ENCODE measurements around the gene ZIC4.

Gene ZIC4

GRCh38 chr3:147355084-147355752 lies 51.1 kb downstream of the ZIC4 start:
- TF ChIP-seq RARB (CRISPR knock-in tag; IDR thresholded peaks at IDR 0.05) (no peak), CSDC2 (CRISPR knock-in tag; IDR thresholded peaks at IDR 0.05) (no peak), SNAI2 (CRISPR knock-in tag; IDR thresholded peaks at IDR 0.05) (no peak), CREB5 (CRISPR knock-in tag; IDR thresholded peaks at IDR 0.05; ENCODE audit: low read depth) (no peak), GLIS3 (CRISPR knock-in tag; IDR thresholded peaks at IDR 0.05) (no peak), ZC3H10 (CRISPR knock-in tag; IDR thresholded peaks at IDR 0.05) (no peak), PPARA (CRISPR knock-in tag; IDR thresholded peaks at IDR 0.05; ENCODE audit: borderline replicate concordance) (no peak), ZNF565 (CRISPR knock-in tag; conservative IDR thresholded peaks at IDR 0.05; ENCODE audit: low read depth) (no peak), ARNTL (CRISPR knock-in tag; IDR thresholded peaks at IDR 0.05; ENCODE audit: borderline replicate concordance, low read depth) (no peak), TSHZ2 (CRISPR knock-in tag; IDR thresholded peaks at IDR 0.05) (no peak), TOX (CRISPR knock-in tag; IDR thresholded peaks at IDR 0.05; ENCODE audit: borderline replicate concordance) (no peak), ISL1 (CRISPR knock-in tag; IDR thresholded peaks at IDR 0.05) (no peak), ZNF8 (CRISPR knock-in tag; IDR thresholded peaks at IDR 0.05) (no peak), ZFP3 (CRISPR knock-in tag; IDR thresholded peaks at IDR 0.05) (no peak), POU6F1 (CRISPR knock-in tag; IDR thresholded peaks at IDR 0.05; ENCODE audit: borderline replicate concordance, low read depth) (no peak)
- no peak for ATAC-seq

GRCh38 chr3:147354623-147355022 lies 51.7 kb downstream of the ZIC4 start:
- TF ChIP-seq ZC3H10 (CRISPR knock-in tag; IDR thresholded peaks at IDR 0.05), result no peak
- no peak for TF ChIP-seq TSHZ2 (CRISPR knock-in tag; IDR thresholded peaks at IDR 0.05)
- no peak for TF ChIP-seq ZNF70 (CRISPR knock-in tag; IDR thresholded peaks at IDR 0.05)
- TF ChIP-seq BACH2 (CRISPR knock-in tag; IDR thresholded peaks at IDR 0.05; ENCODE audit: borderline replicate concordance), result no peak
- no peak for ATAC-seq

- no peak for ATAC-seq
- no peak for TF ChIP-seq TCF4 (CRISPR knock-in tag; IDR thresholded peaks at IDR 0.05; ENCODE audit: borderline replicate concordance)
- no peak for TF ChIP-seq ZFP30 (CRISPR knock-in tag; IDR thresholded peaks at IDR 0.05)
- TF ChIP-seq POU6F1 (CRISPR knock-in tag; IDR thresholded peaks at IDR 0.05; ENCODE audit: borderline replicate concordance, low read depth), result no peak
- TF ChIP-seq BACH2 (CRISPR knock-in tag; IDR thresholded peaks at IDR 0.05; ENCODE audit: borderline replicate concordance), result no peak
- TF ChIP-seq ZFP3 (CRISPR knock-in tag; IDR thresholded peaks at IDR 0.05), result no peak
- no peak for TF ChIP-seq SNAI2 (CRISPR knock-in tag; IDR thresholded peaks at IDR 0.05)
- no peak for TF ChIP-seq ESRRG (CRISPR knock-in tag; IDR thresholded peaks at IDR 0.05)
- no peak for TF ChIP-seq ARNTL (CRISPR knock-in tag; IDR thresholded peaks at IDR 0.05; ENCODE audit: borderline replicate concordance, low read depth)
- no peak for TF ChIP-seq ZNF8 (CRISPR knock-in tag; IDR thresholded peaks at IDR 0.05)
- no peak for TF ChIP-seq TOX (CRISPR knock-in tag; IDR thresholded peaks at IDR 0.05; ENCODE audit: borderline replicate concordance)
- TF ChIP-seq CSDC2 (CRISPR knock-in tag; IDR thresholded peaks at IDR 0.05), result no peak
- TF ChIP-seq ZNF70 (CRISPR knock-in tag; IDR thresholded peaks at IDR 0.05), result no peak
- no peak for TF ChIP-seq TSHZ2 (CRISPR knock-in tag; IDR thresholded peaks at IDR 0.05)
- TF ChIP-seq OSR1 (CRISPR knock-in tag; IDR thresholded peaks at IDR 0.05), result no peak
- TF ChIP-seq CREB5 (CRISPR knock-in tag; IDR thresholded peaks at IDR 0.05; ENCODE audit: low read depth), result no peak
- TF ChIP-seq GLIS3 (CRISPR knock-in tag; IDR thresholded peaks at IDR 0.05), result no peak
Observed at GRCh38 chr3:147351301-147351700, 55.0 kb downstream of the ZIC4 start.
